ENCODE results near the gene CLGN.
A peak's percentile ranks its signal among the peaks of the same experiment; 100 is the strongest.
"Not testable (repeated sequence)": the region's sequence is repeated elsewhere in the genome, so short reads cannot be mapped to it uniquely, and the experiment has no call there.

CLGN gene, protein sequence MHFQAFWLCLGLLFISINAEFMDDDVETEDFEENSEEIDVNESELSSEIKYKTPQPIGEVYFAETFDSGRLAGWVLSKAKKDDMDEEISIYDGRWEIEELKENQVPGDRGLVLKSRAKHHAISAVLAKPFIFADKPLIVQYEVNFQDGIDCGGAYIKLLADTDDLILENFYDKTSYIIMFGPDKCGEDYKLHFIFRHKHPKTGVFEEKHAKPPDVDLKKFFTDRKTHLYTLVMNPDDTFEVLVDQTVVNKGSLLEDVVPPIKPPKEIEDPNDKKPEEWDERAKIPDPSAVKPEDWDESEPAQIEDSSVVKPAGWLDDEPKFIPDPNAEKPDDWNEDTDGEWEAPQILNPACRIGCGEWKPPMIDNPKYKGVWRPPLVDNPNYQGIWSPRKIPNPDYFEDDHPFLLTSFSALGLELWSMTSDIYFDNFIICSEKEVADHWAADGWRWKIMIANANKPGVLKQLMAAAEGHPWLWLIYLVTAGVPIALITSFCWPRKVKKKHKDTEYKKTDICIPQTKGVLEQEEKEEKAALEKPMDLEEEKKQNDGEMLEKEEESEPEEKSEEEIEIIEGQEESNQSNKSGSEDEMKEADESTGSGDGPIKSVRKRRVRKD

DNA sequence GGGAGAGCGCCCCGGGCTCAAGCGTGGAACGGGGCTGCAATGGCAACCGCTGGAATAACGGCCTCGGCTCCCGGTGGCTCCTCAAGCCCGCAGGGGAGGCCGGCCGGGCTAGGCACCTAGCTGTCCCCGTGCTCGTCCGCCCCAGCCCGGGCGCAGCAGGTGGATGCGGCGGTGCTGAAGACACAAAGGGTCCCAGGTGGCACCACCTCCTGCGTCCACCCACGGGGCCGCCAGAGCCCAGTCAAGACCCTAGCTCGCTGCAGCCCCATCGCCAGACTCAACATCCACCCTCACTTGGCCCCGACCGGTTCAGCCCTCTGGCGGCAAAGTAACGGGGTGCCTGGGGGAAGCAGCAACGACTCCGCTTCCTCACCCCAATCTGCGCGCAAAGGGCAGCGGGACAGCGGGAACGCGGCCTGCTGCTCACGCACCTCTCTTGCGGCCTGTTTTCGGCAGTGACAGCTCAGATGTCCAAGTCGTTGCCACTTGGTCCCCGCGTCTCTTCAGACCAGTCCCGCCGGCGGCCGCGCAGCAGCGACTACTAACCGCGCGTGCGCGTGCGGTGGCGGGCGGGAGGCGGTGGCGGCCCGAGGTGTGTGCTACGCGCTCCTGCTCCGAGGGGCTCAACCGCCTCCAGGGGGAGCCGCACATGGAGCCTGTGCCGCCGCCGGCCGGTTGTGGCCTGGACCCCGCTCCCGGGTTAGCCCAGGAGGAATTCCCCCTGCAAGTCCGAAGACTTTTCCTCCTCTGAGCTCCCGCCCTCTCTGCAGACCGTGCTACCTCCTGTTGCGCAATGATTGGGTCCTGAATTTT lies at the start of gene CLGN:
Gene CLGN (minus strand): TSS at position 543 of the 813 bp plus-strand sequence. CDS start 14,570 bp downstream, outside the sequence.
- DNase-seq: peak; percentile 83

DNA sequence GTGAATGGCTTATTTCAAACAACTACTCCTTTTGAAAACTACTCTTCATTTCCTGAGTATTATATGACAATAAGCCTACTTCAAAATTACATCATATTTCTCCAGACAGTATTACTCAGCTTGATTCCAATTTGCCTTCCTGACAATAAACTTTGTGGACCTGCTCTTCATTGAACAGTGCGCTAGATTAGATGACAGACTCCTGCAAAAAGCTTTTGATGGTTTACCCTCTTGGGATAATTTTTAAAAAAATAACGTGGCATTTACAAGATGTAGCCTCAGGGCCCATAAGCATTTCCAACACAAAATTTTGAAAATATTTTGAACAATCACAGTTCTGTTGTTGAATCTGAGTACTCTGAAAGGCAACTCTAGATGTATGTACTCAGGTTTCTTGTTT lies 44.7 kb upstream of the CLGN start:
- no peak for DNase-seq

DNA sequence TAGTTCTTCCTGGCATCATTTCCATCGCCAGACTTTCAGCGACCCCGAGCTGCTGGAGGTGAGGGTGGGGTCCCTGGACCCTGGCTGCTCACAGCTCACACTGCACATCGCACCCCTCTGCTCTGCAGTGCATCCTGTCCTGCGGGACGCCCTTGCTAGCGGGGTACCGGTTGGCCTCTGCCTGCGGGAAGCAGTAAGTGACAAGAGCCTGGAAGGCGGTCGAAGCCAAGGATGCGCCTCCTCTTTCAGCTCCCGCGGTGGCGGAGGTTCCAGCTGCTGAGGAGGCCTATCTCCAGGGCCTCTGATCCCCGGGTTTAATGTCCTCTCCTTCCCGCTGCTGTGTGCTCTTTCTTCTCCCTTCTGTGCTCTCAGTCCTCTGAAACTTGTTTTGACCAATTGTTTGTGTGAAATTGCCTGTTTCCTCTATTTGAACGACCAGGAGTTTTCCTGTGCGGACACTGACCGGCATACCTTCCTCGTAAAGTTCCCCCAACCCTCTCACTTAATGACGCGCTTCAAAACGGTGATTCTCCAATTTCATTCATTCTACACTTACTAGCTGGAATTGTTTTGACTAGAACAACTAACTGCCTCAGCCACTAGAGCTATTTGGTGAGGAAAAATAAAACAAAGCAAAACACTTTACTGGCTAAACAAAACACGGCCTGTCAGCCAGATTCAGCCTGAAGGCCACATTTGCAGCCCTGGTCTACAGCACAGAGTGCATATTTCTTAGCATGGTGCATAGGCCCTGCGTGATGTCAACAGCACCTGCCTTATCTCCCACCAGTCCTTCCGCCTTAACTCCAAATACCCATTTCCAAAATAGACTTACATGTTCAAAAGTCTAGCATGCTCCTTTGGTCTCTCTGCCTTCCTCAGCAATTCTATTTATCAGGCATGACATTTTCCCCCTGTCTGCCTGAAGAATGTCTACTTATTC lies 42.6 kb upstream of the CLGN start:
- DNase-seq: no peak

DNA sequence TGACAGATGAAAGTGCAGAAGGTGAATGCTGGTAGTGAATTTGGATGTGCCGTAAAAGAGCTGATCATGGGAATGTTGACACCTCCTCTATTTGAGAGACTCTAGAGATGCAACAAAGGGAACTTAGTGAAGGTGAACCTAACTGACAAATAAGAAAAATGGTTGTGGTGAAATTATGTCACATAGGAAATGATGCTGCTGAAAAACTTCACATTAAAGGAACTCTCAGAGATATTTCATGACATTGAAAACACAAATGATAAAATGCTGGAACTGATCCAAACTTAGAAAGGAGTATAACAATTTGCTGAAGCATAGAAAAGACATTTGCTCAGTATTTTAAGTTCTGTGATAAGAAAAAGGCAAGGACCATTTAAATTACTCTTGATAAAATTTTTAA lies 38.7 kb upstream of the CLGN start:
- no peak for DNase-seq

DNA sequence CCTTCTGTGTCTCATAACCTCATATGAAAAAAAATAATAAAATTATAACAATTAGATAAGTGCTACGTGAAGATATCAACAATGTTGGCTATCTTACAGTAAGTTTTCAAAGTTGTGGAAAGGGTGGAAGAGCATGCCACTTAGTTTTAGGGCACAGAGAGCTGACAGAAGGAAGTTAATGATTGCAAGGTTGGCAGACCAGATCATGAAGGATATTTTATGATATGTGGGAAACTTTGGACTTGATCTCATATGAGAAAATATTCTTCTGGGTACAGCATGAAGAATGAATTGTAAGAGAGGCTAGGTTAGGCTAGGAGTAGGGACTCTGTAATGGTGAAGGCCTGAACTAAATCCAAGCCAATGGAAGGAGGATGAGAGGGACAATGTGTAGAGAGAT lies 36.2 kb upstream of the CLGN start:
- no peak for DNase-seq

DNA sequence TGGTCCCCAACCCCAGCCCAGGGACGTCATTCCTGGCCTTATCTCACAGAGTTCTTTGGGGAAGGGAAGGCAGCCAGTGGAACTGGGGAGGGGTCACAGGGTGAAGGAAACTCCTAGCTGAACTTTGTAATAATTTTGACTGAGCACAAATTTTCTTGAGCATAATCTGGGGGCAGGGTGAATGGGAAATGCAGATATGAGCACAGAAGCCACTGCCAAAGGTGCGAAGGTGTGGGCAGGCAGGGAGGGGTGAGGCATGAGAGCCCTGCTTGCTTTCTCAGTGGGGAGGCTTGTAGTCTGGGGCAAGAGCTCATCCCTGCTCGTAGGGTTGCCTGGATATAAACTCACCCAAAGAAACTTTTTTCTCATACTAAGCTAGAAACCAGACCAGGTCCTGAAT lies 35.7 kb upstream of the CLGN start:
- DNase-seq: no peak

DNA sequence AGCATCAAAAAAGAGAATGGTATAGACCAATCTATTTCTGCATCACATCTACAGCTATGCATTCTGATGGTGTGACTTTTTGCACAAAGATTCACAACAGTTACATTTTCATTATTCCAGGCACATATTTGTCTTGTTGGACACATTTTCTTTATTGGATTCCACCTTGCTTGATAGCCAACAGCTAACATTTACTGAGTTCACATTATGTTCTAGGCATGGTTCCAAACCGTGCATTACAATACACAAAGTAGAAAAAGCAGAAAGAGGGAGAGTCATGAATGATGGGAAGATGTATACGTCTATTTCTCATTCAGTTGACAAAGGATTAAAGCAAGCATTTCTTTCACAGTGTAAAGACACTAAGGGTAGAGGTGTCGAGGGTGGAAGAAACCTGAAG lies 22.9 kb upstream of the CLGN start:
- DNase-seq: no peak

DNA sequence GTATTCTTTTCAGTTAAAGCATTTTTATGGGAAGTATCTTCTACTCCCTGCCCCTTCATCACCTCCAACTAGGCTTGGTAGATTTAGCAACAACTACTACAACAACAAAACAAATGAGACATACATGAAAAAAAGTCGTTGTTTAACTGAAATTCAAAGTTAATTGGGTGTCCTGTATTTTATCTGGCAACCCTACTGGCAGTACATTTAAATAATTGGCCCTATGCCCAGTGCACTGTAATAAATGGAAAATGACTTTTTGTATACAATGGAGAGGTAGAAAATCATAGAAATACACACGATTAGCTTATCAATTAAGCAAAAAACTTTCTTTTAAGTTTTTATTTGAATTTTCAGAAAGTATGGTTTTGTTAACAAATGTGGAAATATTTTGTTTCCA lies 21.4 kb upstream of the CLGN start:
- no peak for DNase-seq

DNA sequence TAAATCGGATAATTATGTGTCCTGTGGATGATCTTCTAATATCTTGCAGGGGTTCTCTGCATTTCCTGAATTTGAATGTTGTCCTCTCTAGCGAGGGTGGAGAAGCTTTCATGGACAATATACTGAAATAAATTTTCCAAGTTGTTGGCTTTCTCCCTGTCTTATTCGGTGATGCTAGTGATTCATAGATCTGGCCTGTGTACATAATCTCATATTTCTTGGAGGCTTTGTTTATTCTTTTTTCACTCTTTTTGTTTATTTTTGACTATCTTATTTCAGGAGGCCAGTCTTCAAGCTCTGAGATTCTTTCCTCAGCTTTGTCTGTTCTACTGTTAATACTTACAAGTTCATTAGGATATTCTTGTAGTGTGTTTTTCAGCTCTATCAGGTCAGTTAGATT lies 20.7 kb upstream of the CLGN start:
- DNase-seq: no peak

DNA sequence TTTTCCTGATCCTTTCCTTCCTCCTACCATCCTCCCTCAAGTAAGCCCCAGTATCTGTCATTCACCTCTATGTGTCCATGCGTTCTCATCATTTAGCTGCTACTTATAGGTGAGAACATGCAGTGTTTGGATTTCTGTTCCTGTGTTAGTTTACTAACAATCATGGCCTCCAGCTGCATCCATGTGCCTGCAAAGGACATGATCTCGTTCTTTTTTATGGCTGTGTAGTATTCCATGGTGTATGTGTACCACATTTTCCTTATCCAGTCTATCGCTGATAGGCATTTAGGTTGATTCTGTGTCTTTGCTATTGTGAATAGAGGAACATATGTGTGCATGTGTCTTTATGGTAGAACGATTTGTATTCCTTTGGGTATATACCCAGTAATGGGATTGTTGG lies 16.9 kb upstream of the CLGN start:
- DNase-seq: not testable (repeated sequence)

DNA sequence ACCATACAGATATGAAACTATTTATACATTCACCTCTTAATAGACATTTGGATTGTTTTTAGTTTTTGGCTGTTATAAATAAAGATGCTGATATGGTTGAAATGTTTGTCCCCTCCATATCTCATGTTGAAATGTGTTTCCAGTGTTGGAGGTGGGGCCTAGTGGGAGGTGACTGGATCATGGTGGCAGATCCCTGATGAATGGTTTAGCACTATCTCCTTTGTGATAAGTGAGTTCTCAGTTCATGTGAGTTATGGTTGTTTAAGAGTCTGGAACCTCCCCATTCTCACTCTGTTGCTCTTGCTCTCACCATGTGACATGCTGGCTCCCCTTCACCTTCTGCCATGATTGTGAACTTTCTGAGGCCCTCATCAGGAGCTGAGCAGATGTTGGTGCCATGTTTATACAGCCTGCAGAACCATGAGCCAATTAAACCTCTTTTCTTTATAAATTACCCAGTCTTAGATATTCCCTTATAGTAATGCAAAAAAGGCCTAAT lies 12.2 kb upstream of the CLGN start:
- no peak for DNase-seq

DNA sequence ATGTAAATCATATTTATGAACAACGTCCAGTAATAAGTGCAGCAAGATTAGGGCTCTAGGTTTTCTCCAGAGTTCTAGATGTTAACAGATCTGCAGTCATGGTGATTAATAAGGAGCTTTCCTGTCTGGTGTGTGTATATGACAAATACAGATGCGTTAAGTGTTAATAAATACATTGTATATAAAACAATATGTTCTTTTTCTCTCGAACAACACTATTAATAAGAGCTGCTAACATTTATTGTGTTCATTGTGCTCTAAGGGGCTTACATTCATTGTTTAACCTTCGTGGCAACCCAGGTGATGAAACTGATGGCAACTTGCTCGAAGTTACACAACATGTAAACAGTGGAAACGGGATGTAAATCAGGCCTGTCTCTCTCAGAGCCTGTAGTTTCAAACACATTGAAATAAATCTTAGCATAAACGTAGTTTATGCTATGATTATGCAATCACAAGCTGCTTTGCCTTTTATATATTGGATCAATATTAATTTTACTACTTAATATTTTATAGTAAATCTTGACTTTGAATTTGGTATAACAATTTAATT lies 547 bp upstream of the CLGN start:
- DNase-seq: no peak

DNA sequence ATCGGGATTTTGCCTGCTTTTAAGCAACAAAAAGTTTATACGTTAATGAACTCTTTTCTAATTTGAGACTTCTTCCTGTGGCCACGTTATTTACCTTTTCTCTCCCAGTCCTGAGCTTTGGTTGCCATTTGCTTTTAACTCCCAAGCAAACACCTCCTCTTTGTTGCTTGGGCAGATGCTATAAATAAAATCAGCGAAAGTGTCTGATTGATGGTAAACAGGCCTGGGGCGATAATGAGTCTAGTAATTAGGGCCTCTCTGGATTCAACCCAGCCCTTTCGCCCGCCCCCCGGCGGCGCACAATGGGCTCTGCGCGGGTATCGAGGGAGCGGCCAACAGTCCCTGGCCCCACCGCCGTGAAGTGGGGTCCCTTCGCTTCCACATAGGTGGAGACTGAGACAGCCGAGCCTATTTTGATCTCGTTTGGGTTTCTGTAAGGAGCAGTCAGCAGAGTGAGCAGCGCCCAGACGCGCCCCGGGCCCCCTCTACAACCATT lies 790 bp downstream of the CLGN start:
- DNase-seq: no peak

DNA sequence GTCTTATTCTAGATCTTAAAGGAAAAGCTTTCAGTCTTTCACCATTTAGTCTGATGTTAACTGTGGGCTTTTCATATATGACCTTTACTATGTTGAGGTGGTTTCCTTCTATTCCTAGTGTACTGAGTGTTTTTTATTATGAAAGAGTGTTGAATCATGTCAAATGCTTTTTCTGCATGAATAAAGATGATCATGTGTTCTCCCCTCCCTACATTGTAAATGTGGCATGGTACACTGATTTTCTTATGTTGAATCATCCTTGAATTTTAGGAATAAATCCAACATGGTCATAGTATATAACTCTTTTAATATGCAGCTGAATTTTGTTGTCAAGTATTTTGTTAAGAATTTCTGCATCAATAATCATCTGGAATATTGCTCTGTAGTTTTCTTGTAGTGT lies 4.3 kb downstream of the CLGN start:
- DNase-seq: no peak

DNA sequence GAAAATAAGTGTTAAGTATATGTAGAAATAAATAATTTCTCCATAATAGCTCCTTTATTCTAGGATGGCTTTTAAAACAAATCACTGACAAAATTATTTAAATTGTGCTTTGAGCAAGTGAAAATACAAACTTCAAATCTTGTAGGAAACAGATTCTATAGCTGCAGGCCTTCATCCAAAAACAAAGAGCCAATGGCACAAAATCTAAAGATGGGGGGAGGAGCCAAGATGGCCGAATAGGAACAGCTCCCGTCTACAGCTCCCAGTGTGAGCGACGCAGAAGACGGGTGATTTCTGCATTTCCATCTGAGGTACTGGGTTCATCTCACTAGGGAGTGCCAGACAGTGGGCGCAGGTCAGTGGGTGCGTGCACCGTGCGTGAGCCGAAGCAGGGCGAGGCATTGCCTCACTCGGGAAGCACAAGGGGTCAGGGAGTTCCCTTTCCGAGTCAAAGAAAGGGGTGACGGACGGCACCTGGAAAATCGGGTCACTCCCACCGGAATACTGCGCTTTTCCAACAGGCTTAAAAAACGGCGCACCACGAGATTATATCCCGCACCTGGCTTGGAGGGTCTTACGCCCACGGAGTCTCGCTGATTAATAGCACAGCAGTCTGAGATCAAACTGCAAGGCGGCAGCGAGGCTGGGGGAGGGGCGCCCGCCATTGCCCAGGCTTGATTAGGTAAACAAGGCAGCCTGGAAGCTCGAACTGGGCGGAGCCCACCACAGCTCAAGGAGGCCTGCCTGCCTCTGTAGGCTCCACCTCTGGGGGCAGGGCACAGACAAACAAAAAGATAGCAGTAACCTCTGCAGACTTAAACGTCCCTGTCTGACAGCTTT lies 14.1 kb downstream of the CLGN start:
- DNase-seq: not testable (repeated sequence)

DNA sequence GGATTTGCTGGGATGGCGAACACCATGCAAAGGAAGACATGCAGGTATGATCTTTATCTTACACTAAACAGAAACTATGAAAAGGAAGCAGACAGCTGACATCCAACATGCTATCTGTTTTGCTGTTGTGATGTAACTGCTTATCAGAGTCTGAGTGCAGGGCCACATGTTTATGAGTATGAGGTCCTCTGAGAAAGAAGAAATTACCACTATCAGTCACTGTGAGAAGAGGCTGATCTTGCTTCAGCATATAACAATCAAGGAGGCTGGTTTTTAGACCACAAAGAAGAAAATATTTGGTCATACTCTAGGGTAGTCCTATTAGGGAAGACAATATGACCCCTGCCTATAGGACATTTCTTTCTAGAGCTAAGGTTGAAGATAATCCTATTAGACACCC lies 18.5 kb downstream of the CLGN start:
- no peak for DNase-seq

DNA sequence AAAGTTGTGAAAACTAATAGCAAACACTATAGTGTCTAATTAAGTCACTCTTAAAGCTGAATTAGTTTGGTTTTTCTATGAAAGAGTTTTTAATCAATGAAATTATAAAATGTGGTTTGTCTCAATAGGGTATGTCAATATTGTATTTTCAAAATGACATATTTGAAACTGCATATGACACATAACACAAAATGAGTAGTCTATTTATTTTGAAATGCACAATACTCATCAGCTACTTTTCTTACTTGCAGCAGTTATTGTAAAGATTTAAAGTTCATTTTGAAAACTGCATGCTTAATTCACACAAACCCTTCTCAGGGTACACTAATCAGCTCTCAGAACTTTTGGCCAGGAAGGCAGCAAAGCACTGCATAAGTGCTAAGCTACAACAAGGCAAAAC lies 21.2 kb downstream of the CLGN start:
- DNase-seq: no peak

DNA sequence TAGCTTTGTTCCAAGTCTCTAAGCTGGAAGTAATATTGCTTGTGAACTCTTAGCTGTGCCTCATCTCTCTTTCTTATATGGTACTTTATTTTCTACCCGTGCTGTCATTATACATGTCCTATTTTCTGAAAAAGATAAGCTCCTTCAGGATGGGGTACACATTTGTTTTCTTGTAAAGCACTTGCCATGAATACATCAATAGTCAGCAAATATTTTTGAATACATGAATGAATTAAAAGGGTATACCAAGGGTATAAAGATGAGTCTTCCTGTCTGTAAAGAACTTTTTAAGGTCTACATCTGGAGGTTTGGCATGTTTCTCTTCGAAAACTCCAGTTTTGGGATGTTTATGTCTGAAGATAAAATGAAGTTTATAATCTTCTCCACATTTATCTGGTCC lies 27.3 kb downstream of the CLGN start:
- no peak for DNase-seq

DNA sequence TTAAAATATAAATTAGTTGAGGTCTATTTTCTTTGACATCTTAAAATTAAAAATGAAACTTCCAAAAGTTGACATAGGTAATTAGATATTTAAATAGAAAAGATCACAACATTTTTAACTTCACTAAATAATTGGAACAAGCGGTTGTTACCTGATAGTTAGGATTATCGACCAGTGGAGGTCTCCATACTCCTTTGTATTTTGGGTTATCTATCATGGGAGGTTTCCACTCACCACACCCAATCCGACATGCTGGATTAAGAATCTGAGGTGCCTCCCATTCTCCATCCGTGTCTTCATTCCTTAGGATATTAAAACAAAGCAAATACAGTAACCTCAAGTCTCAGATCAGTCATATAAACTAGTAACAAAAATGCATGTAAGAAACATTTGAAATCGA lies 31.8 kb downstream of the CLGN start:
- DNase-seq: no peak

DNA sequence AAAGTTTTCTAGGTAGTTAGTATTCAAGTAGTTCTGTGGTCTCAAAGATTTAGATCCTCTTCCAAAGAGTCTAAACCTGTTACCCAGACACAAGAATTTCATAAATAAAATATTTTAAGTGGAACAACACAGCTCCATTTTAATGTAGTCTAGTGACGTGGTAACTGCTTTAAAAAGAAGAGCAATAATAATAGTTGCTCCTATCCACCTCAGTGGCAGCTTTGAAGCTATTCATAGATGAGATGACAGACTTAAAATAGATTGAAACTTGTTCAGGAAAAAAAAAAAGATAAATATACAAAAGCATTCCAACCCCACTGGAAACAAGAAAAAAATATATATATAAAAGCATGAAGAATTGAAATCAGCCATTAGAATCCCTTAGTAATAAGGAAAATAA lies 39.4 kb downstream of the CLGN start:
- no peak for DNase-seq

DNA sequence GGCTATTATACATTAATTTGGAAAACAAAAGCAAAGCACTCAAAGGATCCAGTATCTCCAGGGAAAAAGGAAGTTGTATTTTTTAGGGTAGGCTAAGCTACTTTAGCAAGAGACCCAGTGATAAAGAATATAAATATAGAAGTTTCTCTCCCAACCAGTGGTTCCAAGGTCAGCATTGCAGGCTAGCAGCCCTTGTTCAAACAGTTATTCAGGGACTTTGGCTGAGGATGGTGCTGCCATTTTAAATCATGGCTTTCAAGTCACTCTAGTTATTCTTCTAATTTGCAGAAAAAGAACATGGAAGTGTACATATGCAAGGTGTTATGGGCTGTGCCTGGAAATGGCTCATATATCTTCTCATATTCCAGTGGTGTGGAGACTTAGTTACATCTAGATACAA lies 44.7 kb downstream of the CLGN start:
- DNase-seq: no peak
